ENCODE data around the gene DLGAP3.
A peak's percentile ranks its signal among the peaks of the same experiment; 100 is the strongest.

DLGAP3 gene

DNA sequence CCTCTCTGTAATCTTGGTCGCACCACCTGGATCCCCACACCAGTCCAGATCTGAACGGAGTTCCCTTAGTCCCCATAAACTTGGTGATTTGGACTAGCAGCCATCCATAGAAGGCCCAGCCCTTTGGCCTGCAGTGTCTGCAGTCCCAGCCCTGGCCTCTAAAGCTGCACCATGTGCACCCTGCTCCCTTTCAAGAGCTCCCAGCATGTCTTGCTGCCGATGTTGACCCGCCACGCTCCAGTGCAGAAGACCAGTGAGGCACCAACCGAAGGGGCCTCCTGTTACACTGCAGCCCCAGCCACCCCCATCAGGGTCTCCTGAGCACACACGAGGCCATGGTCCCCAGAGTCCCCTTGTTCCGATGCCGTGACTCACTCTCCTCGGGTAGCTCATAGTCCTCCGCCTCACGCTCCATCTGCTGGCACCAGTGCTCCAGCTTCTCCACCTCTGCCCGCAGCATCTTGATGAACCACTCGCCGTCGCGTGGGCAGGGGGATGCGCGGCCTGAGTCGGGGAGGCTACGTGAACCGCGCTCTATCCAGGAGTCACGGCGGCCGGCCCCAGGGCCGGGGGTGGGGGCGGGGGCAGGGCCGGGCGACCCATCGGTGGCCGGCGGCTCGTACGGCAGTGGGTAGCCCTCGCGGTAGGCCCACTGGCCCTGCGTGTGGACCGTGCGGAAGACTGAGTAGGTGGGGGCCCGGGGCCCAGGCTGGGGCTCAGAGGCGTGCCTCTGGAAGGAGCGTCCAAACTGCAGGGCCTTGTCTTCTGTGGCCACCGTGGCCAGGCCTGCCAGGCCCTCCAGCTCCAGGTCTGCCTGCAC lies 61.0 kb downstream of the DLGAP3 start:
- no peak overlapping the region for H3K27ac ChIP-seq (ENCODE audit: low read depth, low read length)
- H3K36me3 ChIP-seq (ENCODE audit: control insufficient read depth, insufficient read depth, low read length), result no peaks in the 10 kb centered on the region
- no peak overlapping the region for H3K4me3 ChIP-seq (ENCODE audit: low read length)
- H3K4me1 ChIP-seq (ENCODE audit: control insufficient read depth, insufficient read depth, low read length), result no peaks in the 10 kb centered on the region
- peaks cover 2% of the 10 kb centered on the region for H3K27me3 ChIP-seq (ENCODE audit: control insufficient read depth, insufficient read depth, low read length)
- no peak overlapping the region for H3K9ac ChIP-seq (ENCODE audit: low read length)

DNA sequence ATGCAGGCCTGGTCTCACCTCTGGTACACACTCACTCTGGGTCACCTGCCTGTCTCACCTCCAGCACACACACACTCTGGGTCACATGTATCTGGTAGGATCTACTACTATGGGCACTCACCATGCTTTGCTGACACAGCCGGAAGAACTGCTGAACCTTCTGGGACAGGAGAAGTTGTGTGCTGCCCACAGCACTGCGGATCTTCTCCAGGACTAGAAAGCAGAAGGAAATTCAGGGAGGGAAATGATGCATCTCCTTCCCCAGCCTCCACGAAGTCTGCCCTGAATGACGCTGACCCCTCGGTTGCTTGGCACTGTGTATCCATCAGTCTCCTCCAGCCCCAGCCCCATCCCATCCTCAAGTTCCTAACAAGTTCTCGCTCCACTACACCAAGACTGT lies 62.0 kb downstream of the DLGAP3 start:
- H3K9ac ChIP-seq (ENCODE audit: low read length), result no peak overlapping the region
- H3K36me3 ChIP-seq (ENCODE audit: control insufficient read depth, insufficient read depth, low read length), result no peaks in the 10 kb centered on the region
- H3K27me3 ChIP-seq (ENCODE audit: control insufficient read depth, insufficient read depth, low read length), result peaks cover 2% of the 10 kb centered on the region
- H3K27ac ChIP-seq (ENCODE audit: low read depth, low read length), result no peak overlapping the region
- no peak overlapping the region for H3K4me3 ChIP-seq (ENCODE audit: low read length)
- H3K4me1 ChIP-seq (ENCODE audit: control insufficient read depth, insufficient read depth, low read length), result no peaks in the 10 kb centered on the region

GRCh38 chr1:34866762-34867109 lies 62.7 kb downstream of the DLGAP3 start:
- Histone ChIP-seq H3K27ac (ENCODE audit: low read depth, low read length) (peak overlapping the region; percentile 57), H3K9ac (ENCODE audit: low read length) (no peak overlapping the region)

DNA sequence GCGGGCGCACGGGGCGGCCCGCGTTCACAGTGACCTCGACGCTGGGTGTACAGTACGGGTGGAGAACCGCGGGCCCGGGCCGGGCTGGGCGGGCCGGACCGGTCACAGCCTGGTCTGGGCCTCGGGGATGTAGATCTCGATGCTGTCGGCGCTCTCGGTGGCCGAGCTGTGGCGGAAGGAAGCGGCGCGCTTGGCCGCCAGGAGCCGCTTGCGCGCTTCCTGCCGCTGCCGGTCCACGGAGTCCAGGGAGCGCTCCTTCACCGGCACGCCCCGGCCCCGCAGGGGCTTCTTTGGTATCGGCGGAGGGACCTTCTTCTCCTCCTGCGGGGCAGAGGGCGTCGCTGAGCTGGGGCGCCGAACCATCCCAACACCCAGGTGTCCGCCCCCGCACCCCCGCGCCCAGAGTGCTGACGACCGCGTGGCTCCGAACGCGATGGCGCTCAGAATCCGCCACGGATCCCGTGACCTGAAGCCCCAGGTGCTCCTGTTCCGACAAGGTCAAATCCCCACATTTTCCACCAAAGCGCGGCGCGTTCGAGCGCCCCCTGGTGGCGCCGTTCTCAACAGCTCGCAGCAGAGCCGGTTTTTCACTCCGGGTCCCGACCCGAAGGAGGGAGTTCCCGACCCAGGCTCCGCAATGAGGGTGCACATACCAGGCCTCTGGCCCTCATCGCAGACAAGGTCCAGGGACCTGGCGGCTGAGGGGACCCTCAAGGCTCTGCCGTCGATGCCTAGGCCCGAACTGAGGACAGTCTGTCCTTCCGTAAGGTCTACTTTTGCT lies 63.3 kb downstream of the DLGAP3 start:
- H3K36me3 ChIP-seq (ENCODE audit: control insufficient read depth, insufficient read depth, low read length), result no peaks in the 10 kb centered on the region
- peak overlapping the region; percentile 60 for H3K9ac ChIP-seq (ENCODE audit: low read length)
- H3K27me3 ChIP-seq (ENCODE audit: control insufficient read depth, insufficient read depth, low read length), result no peaks in the 10 kb centered on the region
- peak overlapping the region; percentile 57 for H3K27ac ChIP-seq (ENCODE audit: low read depth, low read length)
- H3K4me3 ChIP-seq (ENCODE audit: low read length), result peak overlapping the region; percentile 79
- no peaks in the 10 kb centered on the region for H3K4me1 ChIP-seq (ENCODE audit: control insufficient read depth, insufficient read depth, low read length)

More at GRCh38 chr1:34866762-34867109, 62.7 kb downstream of the DLGAP3 start:
- Histone ChIP-seq H3K36me3 (ENCODE audit: control insufficient read depth, insufficient read depth, low read length) (no peaks in the 10 kb centered on the region), H3K27me3 (ENCODE audit: control insufficient read depth, insufficient read depth, low read length) (no peaks in the 10 kb centered on the region), H3K4me3 (ENCODE audit: low read length) (peak overlapping the region; percentile 79), H3K4me1 (ENCODE audit: control insufficient read depth, insufficient read depth, low read length) (no peaks in the 10 kb centered on the region)

GRCh38 chr1:34865573-34865972 lies 63.9 kb downstream of the DLGAP3 start:
- Histone ChIP-seq H3K4me1 (ENCODE audit: control insufficient read depth, insufficient read depth, low read length) (no peaks in the 10 kb centered on the region), H3K4me3 (ENCODE audit: low read length) (peak overlapping the region; percentile 79), H3K36me3 (ENCODE audit: control insufficient read depth, insufficient read depth, low read length) (no peaks in the 10 kb centered on the region), H3K27me3 (ENCODE audit: control insufficient read depth, insufficient read depth, low read length) (no peaks in the 10 kb centered on the region), H3K27ac (ENCODE audit: low read depth, low read length) (no peak overlapping the region), H3K9ac (ENCODE audit: low read length) (peak overlapping the region; percentile 60)

GRCh38 chr1:34864759-34865158 lies 64.7 kb downstream of the DLGAP3 start:
- Histone ChIP-seq H3K36me3 (ENCODE audit: control insufficient read depth, insufficient read depth, low read length) (no peaks in the 10 kb centered on the region), H3K4me1 (ENCODE audit: control insufficient read depth, insufficient read depth, low read length) (no peaks in the 10 kb centered on the region), H3K27me3 (ENCODE audit: control insufficient read depth, insufficient read depth, low read length) (no peaks in the 10 kb centered on the region), H3K9ac (ENCODE audit: low read length) (no peak overlapping the region), H3K4me3 (ENCODE audit: low read length) (no peak overlapping the region), H3K27ac (ENCODE audit: low read depth, low read length) (no peak overlapping the region)

- Histone ChIP-seq H3K9ac (ENCODE audit: low read length) (no peak overlapping the region), H3K36me3 (ENCODE audit: control insufficient read depth, insufficient read depth, low read length) (no peaks in the 10 kb centered on the region), H3K4me3 (ENCODE audit: low read length) (no peak overlapping the region), H3K4me1 (ENCODE audit: control insufficient read depth, insufficient read depth, low read length) (peaks cover 6% of the 10 kb centered on the region), H3K27me3 (ENCODE audit: control insufficient read depth, insufficient read depth, low read length) (no peaks in the 10 kb centered on the region), H3K27ac (ENCODE audit: low read depth, low read length) (no peak overlapping the region)
These were observed 65.9 kb downstream of the DLGAP3 start for GRCh38 chr1:34863501-34863900.

DNA sequence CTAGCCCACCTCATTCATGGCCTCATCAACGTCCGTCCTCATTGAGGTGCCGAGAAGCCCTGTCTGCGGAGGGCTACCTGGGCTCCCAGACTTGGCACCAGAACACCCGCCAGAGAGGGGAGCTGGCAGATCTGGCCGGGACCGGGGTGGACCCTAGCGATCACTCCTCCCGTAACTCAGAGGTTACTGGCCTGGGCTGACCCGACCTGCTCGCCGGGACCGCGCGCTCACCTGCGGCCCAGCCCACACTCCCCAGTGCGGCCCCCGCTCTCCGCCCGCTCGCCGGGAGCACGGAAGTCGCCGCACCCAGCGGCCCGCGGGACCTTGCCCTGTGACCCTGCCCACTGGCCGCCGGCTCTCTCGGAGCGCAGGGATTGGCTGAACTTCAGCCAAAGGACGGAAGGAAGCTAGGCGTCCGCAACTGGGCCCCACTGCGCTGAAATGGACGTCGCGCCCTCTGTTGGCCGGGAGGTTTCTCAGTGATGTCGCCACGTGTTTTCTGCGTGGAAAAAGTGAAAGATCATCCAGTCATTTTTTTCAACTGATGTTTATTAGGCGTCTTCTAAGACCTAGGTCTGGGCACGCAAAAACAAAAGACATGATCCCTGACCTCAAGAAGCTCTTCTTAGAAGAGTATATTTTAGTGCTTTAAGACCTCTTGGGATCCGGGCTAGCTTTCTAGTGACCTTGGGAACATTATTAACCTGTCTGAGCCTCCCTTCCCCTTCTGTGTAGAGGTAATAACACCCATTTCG lies 69.8 kb downstream of the DLGAP3 start, which contains the start of gene SMIM12:
Gene SMIM12, minus strand, starts transcription at position 304 of the 755 bp plus-strand sequence. CDS start 3,772 bp downstream, outside the sequence.
- Histone ChIP-seq H3K27ac (ENCODE audit: low read depth, low read length) (peak within 1 kb of the TSS; percentile 87), H3K36me3 (ENCODE audit: control insufficient read depth, insufficient read depth, low read length) (peaks cover 12% of the 10 kb centered on the region), H3K4me3 (ENCODE audit: low read length) (peak within 1 kb of the TSS; percentile 96), H3K4me1 (ENCODE audit: control insufficient read depth, insufficient read depth, low read length) (peaks cover 11% of the 10 kb centered on the region), H3K27me3 (ENCODE audit: control insufficient read depth, insufficient read depth, low read length) (no peaks in the 10 kb centered on the region), H3K9ac (ENCODE audit: low read length) (peak within 1 kb of the TSS; percentile 63)

GRCh38 chr1:34858901-34859445 lies 70.5 kb downstream of the DLGAP3 start:
- H3K27ac ChIP-seq (ENCODE audit: low read depth, low read length), result peak overlapping the region; percentile 87
- H3K36me3 ChIP-seq (ENCODE audit: control insufficient read depth, insufficient read depth, low read length), result peaks cover 12% of the 10 kb centered on the region
- peaks cover 11% of the 10 kb centered on the region for H3K4me1 ChIP-seq (ENCODE audit: control insufficient read depth, insufficient read depth, low read length)
- no peaks in the 10 kb centered on the region for H3K27me3 ChIP-seq (ENCODE audit: control insufficient read depth, insufficient read depth, low read length)
- peak overlapping the region; percentile 96 for H3K4me3 ChIP-seq (ENCODE audit: low read length)
- peak overlapping the region; percentile 63 for H3K9ac ChIP-seq (ENCODE audit: low read length)

GRCh38 chr1:34856697-34857096 lies 72.8 kb downstream of the DLGAP3 start:
- no peak overlapping the region for H3K4me3 ChIP-seq (ENCODE audit: low read length)
- H3K9ac ChIP-seq (ENCODE audit: low read length), result no peak overlapping the region
- H3K27me3 ChIP-seq (ENCODE audit: control insufficient read depth, insufficient read depth, low read length), result no peaks in the 10 kb centered on the region
- no peak overlapping the region for H3K27ac ChIP-seq (ENCODE audit: low read depth, low read length)
- peaks cover 11% of the 10 kb centered on the region for H3K4me1 ChIP-seq (ENCODE audit: control insufficient read depth, insufficient read depth, low read length)
- peaks cover 12% of the 10 kb centered on the region for H3K36me3 ChIP-seq (ENCODE audit: control insufficient read depth, insufficient read depth, low read length)

DNA sequence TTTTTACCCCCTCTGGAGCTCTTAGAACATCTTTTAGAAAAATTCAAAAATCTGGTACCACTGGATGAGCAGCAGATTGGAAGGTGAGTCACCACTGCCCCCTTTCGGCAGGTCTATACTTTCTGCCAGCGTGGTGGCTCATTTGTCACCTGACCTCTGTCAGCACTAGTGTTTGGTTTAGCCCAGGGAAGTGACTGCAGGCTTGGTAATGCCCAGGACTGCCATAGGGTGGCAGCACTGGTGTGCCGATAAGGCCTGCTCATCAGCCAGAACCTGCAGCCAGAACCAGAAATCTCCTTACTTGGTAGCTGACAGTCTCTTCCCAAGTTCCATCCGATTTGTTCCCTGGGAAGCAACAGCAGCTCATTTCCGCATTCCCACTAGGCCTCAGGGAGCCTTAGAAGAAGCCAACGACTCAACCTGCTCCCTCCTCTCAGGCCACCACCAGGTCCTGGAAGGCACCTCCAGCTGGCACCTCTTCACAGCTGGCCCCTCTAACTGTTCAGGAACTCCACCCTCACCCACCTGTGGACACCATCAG lies 76.7 kb downstream of the DLGAP3 start:
- Histone ChIP-seq H3K27me3 (ENCODE audit: control insufficient read depth, insufficient read depth, low read length) (no peaks in the 10 kb centered on the region), H3K4me1 (ENCODE audit: control insufficient read depth, insufficient read depth, low read length) (no peaks in the 10 kb centered on the region), H3K4me3 (ENCODE audit: low read length) (no peak overlapping the region), H3K27ac (ENCODE audit: low read depth, low read length) (peak overlapping the region; percentile 52), H3K36me3 (ENCODE audit: control insufficient read depth, insufficient read depth, low read length) (peaks cover 12% of the 10 kb centered on the region), H3K9ac (ENCODE audit: low read length) (no peak overlapping the region)
